Renal pelvis (tissue), 4 donors: ENCODE measurements around the gene QSOX2. TPM values are rescaled to one million over a fixed set of nuclear protein-coding genes. Genes with fewer than 3 reads are reported as not detected.

Experiments used
- DNase-seq: peaks from one replicate; pipeline ENCODE4 v3.0.0-alpha.2; 2013
- polyA plus RNA-seq, 3 donors: library from polyadenylated mRNA; unstranded; fragments of 120-200 nt; gene quantifications; one replicate each; pipeline ENCODE4 v1.2.1, GENCODE V29; 2013; ENCODE audit not compliant: insufficient read length in 3 of 3

QSOX2 gene
- polyA plus RNA-seq, 3 donors, result 17.4 to 19.2 (median 18.8) TPM

- no peak for DNase-seq
These were observed 38.7 kb upstream of the QSOX2 start for GRCh38 chr9:136284311-136284710.

GRCh38 chr9:136283291-136284235 is 38.0 kb upstream of the QSOX2 start:
- peak; percentile 71 for DNase-seq

- no peak for DNase-seq
These were observed 36.8 kb upstream of the QSOX2 start for GRCh38 chr9:136282272-136282861.

- no peak for DNase-seq
These were observed 36.0 kb upstream of the QSOX2 start for GRCh38 chr9:136281421-136282271.

GRCh38 chr9:136280535-136281315 is 35.1 kb upstream of the QSOX2 start:
- DNase-seq, result no peak

- no peak for DNase-seq
These were observed 33.9 kb upstream of the QSOX2 start for GRCh38 chr9:136279471-136279870.

GRCh38 chr9:136278894-136279293 is 33.3 kb upstream of the QSOX2 start:
- no peak for DNase-seq

GRCh38 chr9:136278221-136278620 is 32.6 kb upstream of the QSOX2 start:
- DNase-seq, result no peak

- DNase-seq, result no peak
These were observed 32.1 kb upstream of the QSOX2 start for GRCh38 chr9:136277746-136278145.

- DNase-seq, result no peak
These were observed 31.1 kb upstream of the QSOX2 start for GRCh38 chr9:136276716-136277115.

GRCh38 chr9:136275655-136276429 is 30.2 kb upstream of the QSOX2 start:
- DNase-seq, result no peak

- no peak for DNase-seq
These were observed 29.4 kb upstream of the QSOX2 start for GRCh38 chr9:136274786-136275654.

GRCh38 chr9:136273921-136274785 is 28.5 kb upstream of the QSOX2 start:
- no peak for DNase-seq

GRCh38 chr9:136273244-136273865 is 27.7 kb upstream of the QSOX2 start:
- DNase-seq, result no peak

- no peak for DNase-seq
These were observed 24.6 kb upstream of the QSOX2 start for GRCh38 chr9:136270173-136270705.

GRCh38 chr9:136268735-136269134 is 23.1 kb upstream of the QSOX2 start:
- no peak for DNase-seq

GRCh38 chr9:136268318-136268717 is 22.7 kb upstream of the QSOX2 start:
- DNase-seq, result no peak
